Measurements from ENCODE around the gene EIF3C. TPM values are rescaled to one million over a fixed set of nuclear protein-coding genes. Genes with fewer than 3 reads are reported as not detected.
"Not testable (repeated sequence)": the region's sequence is repeated elsewhere in the genome, so short reads cannot be mapped to it uniquely, and the experiment has no call there.

EIF3C gene
- 100 to 1,000 TPM; 697 to 784 TPM for total RNA-seq
- polyA plus RNA-seq (2013, experiment 1 of 2), result 348 TPM
- polyA plus RNA-seq (2013, experiment 2 of 2), result 333 TPM
- long read RNA-seq, experiment 1, transcript EIF3C-201 (21 exons, 3,145 nt), result minor isoform, 14 of 175 reads
- long read RNA-seq, experiment 1, transcript EIF3C-207 (13 exons, 3,957 nt), result major isoform, 64 of 175 reads
- long read RNA-seq, experiment 1, partial matches to known transcripts, result 76 of 175 reads
- long read RNA-seq, experiment 1, other reads (novel, unspliced or antisense), result 18 of 175 reads
- long read RNA-seq, experiment 2, transcript EIF3C-202 (21 exons, 3,137 nt), result minor isoform, 32 of 904 reads
- long read RNA-seq, experiment 2, transcript EIF3C-201 (21 exons, 3,145 nt), result major isoform, 729 of 904 reads
- long read RNA-seq, experiment 2, transcript EIF3C-211 (20 exons, 2,986 nt), result minor isoform, 38 of 904 reads
- long read RNA-seq, experiment 2, transcript EIF3C-209 (21 exons, 3,128 nt), result minor isoform, 11 of 904 reads
- long read RNA-seq, experiment 2, partial matches to known transcripts, result 53 of 904 reads
- long read RNA-seq, experiment 2, other reads (novel, unspliced or antisense), result 31 of 904 reads
- long read RNA-seq, experiment 3, transcript EIF3C-211 (20 exons, 2,986 nt), result minor isoform, 164 of 6,421 reads
- long read RNA-seq, experiment 3, transcript EIF3C-201 (21 exons, 3,145 nt), result major isoform, 5,765 of 6,421 reads
- long read RNA-seq, experiment 3, transcript EIF3C-202 (21 exons, 3,137 nt), result minor isoform, 100 of 6,421 reads
- long read RNA-seq, experiment 3, transcript EIF3C-209 (21 exons, 3,128 nt), result minor isoform, 57 of 6,421 reads
- long read RNA-seq, experiment 3, partial matches to known transcripts, result 125 of 6,421 reads
- long read RNA-seq, experiment 3, other reads (novel, unspliced or antisense), result 201 of 6,421 reads
- long read RNA-seq, experiment 4, transcript EIF3C-201 (21 exons, 3,145 nt), result major isoform, 59 of 117 reads
- long read RNA-seq, experiment 4, transcript EIF3C-207 (13 exons, 3,957 nt), result minor isoform, 34 of 117 reads
- long read RNA-seq, experiment 4, partial matches to known transcripts, result 19 of 117 reads
- long read RNA-seq, experiment 4, other reads (novel, unspliced or antisense), result 1 of 117 reads

- not testable (repeated sequence) for H3K4me3 ChIP-seq (ENCODE audit: low read length); H3K4me1 ChIP-seq (ENCODE audit: control insufficient read depth, insufficient read depth, low read length); H3K9me3 ChIP-seq (ENCODE audit: control insufficient read depth, low read length); H3K9ac ChIP-seq (ENCODE audit: extremely low read depth, low read length, poor library complexity, severe bottlenecking); DNase-seq; H3K27me3 ChIP-seq (ENCODE audit: control insufficient read depth, insufficient read depth, low read length, poor library complexity, severe bottlenecking); H3K27ac Mint-ChIP-seq; H3K27me3 Mint-ChIP-seq (ENCODE audit: insufficient read depth); H3K36me3 Mint-ChIP-seq (ENCODE audit: low read depth); H3K4me1 Mint-ChIP-seq; H3K36me3 ChIP-seq (ENCODE audit: control insufficient read depth, insufficient read depth, low read length); H3K27ac ChIP-seq (ENCODE audit: low read depth, low read length); H3K9me3 Mint-ChIP-seq
- no CpG with 5 or more reads among the region's 66 CpGs for WGBS, 2 experiments (ENCODE audit: insufficient coverage in 1 of 2, insufficient read length in 1 of 2)
- peak within 1 kb of the TSS; percentile 50 for H3K4me3 Mint-ChIP-seq
These were observed at the start of gene EIF3C for GRCh38 chr16:28711220-28712083. Gene EIF3C (plus strand): TSS chr16:28711464. CDS start chr16:28711687, 223 bp downstream.

- H3K4me1 Mint-ChIP-seq; H3K27me3 ChIP-seq (ENCODE audit: control insufficient read depth, insufficient read depth, low read length, poor library complexity, severe bottlenecking); H3K36me3 ChIP-seq (ENCODE audit: control insufficient read depth, insufficient read depth, low read length); H3K9me3 Mint-ChIP-seq; H3K9me3 ChIP-seq (ENCODE audit: control insufficient read depth, low read length); H3K27ac Mint-ChIP-seq; H3K4me3 Mint-ChIP-seq; H3K36me3 Mint-ChIP-seq (ENCODE audit: low read depth); DNase-seq; H3K4me3 ChIP-seq (ENCODE audit: low read length); H3K27me3 Mint-ChIP-seq (ENCODE audit: insufficient read depth); H3K9ac ChIP-seq (ENCODE audit: extremely low read depth, low read length, poor library complexity, severe bottlenecking); H3K4me1 ChIP-seq (ENCODE audit: control insufficient read depth, insufficient read depth, low read length); H3K27ac ChIP-seq (ENCODE audit: low read depth, low read length): not testable (repeated sequence)
- WGBS, 2 experiments (ENCODE audit: insufficient coverage in 1 of 2, insufficient read length in 1 of 2), result 98% methylated on average over 8 of the region's 25 CpGs; no CpG with 5 or more reads in 1 of the 2 experiments
These were observed 45.0 kb upstream of the EIF3C start for GRCh38 chr16:28666264-28666663.

- not testable (repeated sequence) for H3K4me1 Mint-ChIP-seq; H3K9me3 ChIP-seq (ENCODE audit: control insufficient read depth, low read length); H3K27ac ChIP-seq (ENCODE audit: low read depth, low read length); H3K36me3 ChIP-seq (ENCODE audit: control insufficient read depth, insufficient read depth, low read length); H3K27me3 ChIP-seq (ENCODE audit: control insufficient read depth, insufficient read depth, low read length, poor library complexity, severe bottlenecking); H3K27me3 Mint-ChIP-seq (ENCODE audit: insufficient read depth); H3K4me3 ChIP-seq (ENCODE audit: low read length); H3K4me1 ChIP-seq (ENCODE audit: control insufficient read depth, insufficient read depth, low read length); DNase-seq; H3K27ac Mint-ChIP-seq; H3K9me3 Mint-ChIP-seq; H3K4me3 Mint-ChIP-seq; H3K36me3 Mint-ChIP-seq (ENCODE audit: low read depth); H3K9ac ChIP-seq (ENCODE audit: extremely low read depth, low read length, poor library complexity, severe bottlenecking)
- WGBS, 2 experiments (ENCODE audit: insufficient coverage in 1 of 2, insufficient read length in 1 of 2), result no CpG with 5 or more reads among the region's 7 CpGs
These were observed 43.8 kb upstream of the EIF3C start for GRCh38 chr16:28667480-28667879.

- not testable (repeated sequence) for H3K27me3 ChIP-seq (ENCODE audit: control insufficient read depth, insufficient read depth, low read length, poor library complexity, severe bottlenecking); H3K9me3 ChIP-seq (ENCODE audit: control insufficient read depth, low read length); H3K36me3 ChIP-seq (ENCODE audit: control insufficient read depth, insufficient read depth, low read length); H3K27me3 Mint-ChIP-seq (ENCODE audit: insufficient read depth); H3K27ac ChIP-seq (ENCODE audit: low read depth, low read length); H3K4me3 ChIP-seq (ENCODE audit: low read length); H3K4me1 ChIP-seq (ENCODE audit: control insufficient read depth, insufficient read depth, low read length); H3K4me1 Mint-ChIP-seq; H3K36me3 Mint-ChIP-seq (ENCODE audit: low read depth); H3K4me3 Mint-ChIP-seq; H3K9ac ChIP-seq (ENCODE audit: extremely low read depth, low read length, poor library complexity, severe bottlenecking); H3K9me3 Mint-ChIP-seq; H3K27ac Mint-ChIP-seq; DNase-seq
- WGBS, 2 experiments (ENCODE audit: insufficient coverage in 1 of 2, insufficient read length in 1 of 2), result no CpG with 5 or more reads among the region's 4 CpGs
These were observed 43.1 kb upstream of the EIF3C start for GRCh38 chr16:28668199-28668598.

GRCh38 chr16:28688327-28688952 lies 22.8 kb upstream of the EIF3C start:
- H3K9ac ChIP-seq (ENCODE audit: extremely low read depth, low read length, poor library complexity, severe bottlenecking); H3K4me3 Mint-ChIP-seq; H3K27ac ChIP-seq (ENCODE audit: low read depth, low read length); H3K36me3 ChIP-seq (ENCODE audit: control insufficient read depth, insufficient read depth, low read length); H3K9me3 Mint-ChIP-seq; H3K4me1 Mint-ChIP-seq; H3K27me3 Mint-ChIP-seq (ENCODE audit: insufficient read depth); H3K4me1 ChIP-seq (ENCODE audit: control insufficient read depth, insufficient read depth, low read length); H3K27ac Mint-ChIP-seq; H3K4me3 ChIP-seq (ENCODE audit: low read length); DNase-seq; H3K9me3 ChIP-seq (ENCODE audit: control insufficient read depth, low read length); H3K27me3 ChIP-seq (ENCODE audit: control insufficient read depth, insufficient read depth, low read length, poor library complexity, severe bottlenecking); H3K36me3 Mint-ChIP-seq (ENCODE audit: low read depth): not testable (repeated sequence)
- no CpG with 5 or more reads among the region's 10 CpGs for WGBS, 2 experiments (ENCODE audit: insufficient coverage in 1 of 2, insufficient read length in 1 of 2)

GRCh38 chr16:28689425-28689824 lies 21.8 kb upstream of the EIF3C start:
- not testable (repeated sequence) for H3K27ac ChIP-seq (ENCODE audit: low read depth, low read length); H3K27me3 ChIP-seq (ENCODE audit: control insufficient read depth, insufficient read depth, low read length, poor library complexity, severe bottlenecking); H3K9me3 ChIP-seq (ENCODE audit: control insufficient read depth, low read length); DNase-seq; H3K36me3 ChIP-seq (ENCODE audit: control insufficient read depth, insufficient read depth, low read length); H3K4me1 Mint-ChIP-seq; H3K9me3 Mint-ChIP-seq; H3K27me3 Mint-ChIP-seq (ENCODE audit: insufficient read depth); H3K27ac Mint-ChIP-seq; H3K9ac ChIP-seq (ENCODE audit: extremely low read depth, low read length, poor library complexity, severe bottlenecking); H3K4me3 ChIP-seq (ENCODE audit: low read length); H3K4me1 ChIP-seq (ENCODE audit: control insufficient read depth, insufficient read depth, low read length); H3K36me3 Mint-ChIP-seq (ENCODE audit: low read depth); H3K4me3 Mint-ChIP-seq
- WGBS, 2 experiments (ENCODE audit: insufficient coverage in 1 of 2, insufficient read length in 1 of 2), result no CpG with 5 or more reads among the region's 13 CpGs

All from endodermal cell (in vitro differentiated cells).